Fibroblast of mammary gland (primary cell): ENCODE data around the gene PPP1R11.
"Not testable (repeated sequence)": the region's sequence is repeated elsewhere in the genome, so short reads cannot be mapped to it uniquely, and the experiment has no call there.

Source experiments
- DNase-seq: peaks from one replicate; pipeline ENCODE4 v3.0.0-alpha.2; 2010; ENCODE audit warnings: low read depth
- H3K4me3 ChIP-seq: 2 replicates; pipeline ENCODE4 v1.5.1; 2011; ENCODE audit warnings: low read depth, mild to moderate bottlenecking, low read length, moderate library complexity; ENCODE audit not compliant: control insufficient read depth
- CTCF ChIP-seq: conservative IDR thresholded peaks from 2 replicates; pipeline ENCODE4 v1.5.1; 2011; ENCODE audit warnings: low read depth, low read length, inconsistent platforms; ENCODE audit not compliant: control insufficient read depth, insufficient read depth

The PPP1R11 gene

GRCh38 chr6:30066577-30067459 lies at the start of gene PPP1R11:
PPP1R11 (plus strand) TSS chr6:30067198; CDS start chr6:30067411, 213 bp downstream.
- DNase-seq, result peak; percentile 99
- H3K4me3 ChIP-seq, result peak within 1 kb of the TSS; percentile 93
- TF ChIP-seq CTCF, result no peak

GRCh38 chr6:30019819-30020218 lies 47.2 kb upstream of the PPP1R11 start:
- TF ChIP-seq CTCF, result no peak
- no peak overlapping the region for H3K4me3 ChIP-seq
- no peak for DNase-seq

- DNase-seq, result no peak
- no peak for TF ChIP-seq CTCF
- H3K4me3 ChIP-seq, result no peak overlapping the region
Observed at GRCh38 chr6:30020626-30021025, 46.4 kb upstream of the PPP1R11 start.

- no peak for DNase-seq
- no peak for TF ChIP-seq CTCF
- H3K4me3 ChIP-seq, result no peak overlapping the region
Observed at GRCh38 chr6:30022189-30022588, 44.8 kb upstream of the PPP1R11 start.

- not testable (repeated sequence) for H3K4me3 ChIP-seq, DNase-seq
Observed at GRCh38 chr6:30022712-30023111, 44.3 kb upstream of the PPP1R11 start.

GRCh38 chr6:30025186-30025585 lies 41.8 kb upstream of the PPP1R11 start:
- no peak for TF ChIP-seq CTCF
- DNase-seq, result no peak
- H3K4me3 ChIP-seq, result no peak overlapping the region

- no peak for DNase-seq
- no peak for TF ChIP-seq CTCF
- H3K4me3 ChIP-seq, result no peak overlapping the region
Observed at GRCh38 chr6:30029588-30029987, 37.4 kb upstream of the PPP1R11 start.
